ENCODE results near the gene TLE1.

The TLE1 gene

GRCh38 chr9:81573415-81574321, 115.7 kb downstream of the TLE1 start:
- DNase-seq: no peak

GRCh38 chr9:81570083-81570482, 119.3 kb downstream of the TLE1 start:
- DNase-seq: no peak

GRCh38 chr9:81566074-81566698, 123.2 kb downstream of the TLE1 start:
- DNase-seq: no peak

GRCh38 chr9:81565609-81566008, 123.7 kb downstream of the TLE1 start:
- DNase-seq: no peak

GRCh38 chr9:81565144-81565543, 124.2 kb downstream of the TLE1 start:
- no peak for DNase-seq

- DNase-seq: no peak
These were observed 124.7 kb downstream of the TLE1 start for GRCh38 chr9:81564632-81565031.

- DNase-seq: no peak
These were observed 125.6 kb downstream of the TLE1 start for GRCh38 chr9:81563739-81564138.

GRCh38 chr9:81563020-81563407, 126.3 kb downstream of the TLE1 start:
- no peak for DNase-seq

GRCh38 chr9:81562231-81563019, 126.9 kb downstream of the TLE1 start:
- no peak for DNase-seq

GRCh38 chr9:81560851-81561732, 128.3 kb downstream of the TLE1 start:
- DNase-seq: no peak

- DNase-seq: no peak
These were observed 129.6 kb downstream of the TLE1 start for GRCh38 chr9:81559709-81560108.

GRCh38 chr9:81559197-81559596, 130.2 kb downstream of the TLE1 start:
- DNase-seq: no peak

GRCh38 chr9:81558091-81558830, 131.1 kb downstream of the TLE1 start:
- no peak for DNase-seq

- no peak for DNase-seq
These were observed 131.8 kb downstream of the TLE1 start for GRCh38 chr9:81557452-81558090.

- no peak for DNase-seq
These were observed 132.4 kb downstream of the TLE1 start for GRCh38 chr9:81556923-81557322.

GRCh38 chr9:81552581-81552991, 136.8 kb downstream of the TLE1 start:
- no peak for DNase-seq

- DNase-seq: no peak
These were observed 139.2 kb downstream of the TLE1 start for GRCh38 chr9:81550207-81550583.

GRCh38 chr9:81549500-81550206, 139.7 kb downstream of the TLE1 start:
- DNase-seq: no peak

- DNase-seq: no peak
These were observed 140.4 kb downstream of the TLE1 start for GRCh38 chr9:81548911-81549310.

- DNase-seq: no peak
These were observed 142.9 kb downstream of the TLE1 start for GRCh38 chr9:81546489-81546888.

- DNase-seq: no peak
These were observed 145.7 kb downstream of the TLE1 start for GRCh38 chr9:81543695-81544094.

All from RPMI8226 (cell line).